Muscle of back (tissue), 11 donors: Measurements from ENCODE around the gene LPCAT1. TPM values are rescaled to one million over a fixed set of nuclear protein-coding genes. Genes with fewer than 3 reads are reported as not detected.
"Not testable (repeated sequence)": the region's sequence is repeated elsewhere in the genome, so short reads cannot be mapped to it uniquely, and the experiment has no call there.

Experiments
- DNase-seq, 3 donors: peaks; one replicate each; pipeline versions ENCODE4 v3.0.0 to v3.0.0-alpha.2; 2013
- polyA plus RNA-seq, 10 donors: library from polyadenylated mRNA; unstranded; fragments of 120-200 nt; gene quantifications; one replicate each; pipeline ENCODE4 v1.2.1, GENCODE V29; 2013; ENCODE audit not compliant: insufficient read length in 10 of 10

LPCAT1 gene
- polyA plus RNA-seq, 10 donors, result 28.8 to 50.9 (median 31.4) TPM

DNA sequence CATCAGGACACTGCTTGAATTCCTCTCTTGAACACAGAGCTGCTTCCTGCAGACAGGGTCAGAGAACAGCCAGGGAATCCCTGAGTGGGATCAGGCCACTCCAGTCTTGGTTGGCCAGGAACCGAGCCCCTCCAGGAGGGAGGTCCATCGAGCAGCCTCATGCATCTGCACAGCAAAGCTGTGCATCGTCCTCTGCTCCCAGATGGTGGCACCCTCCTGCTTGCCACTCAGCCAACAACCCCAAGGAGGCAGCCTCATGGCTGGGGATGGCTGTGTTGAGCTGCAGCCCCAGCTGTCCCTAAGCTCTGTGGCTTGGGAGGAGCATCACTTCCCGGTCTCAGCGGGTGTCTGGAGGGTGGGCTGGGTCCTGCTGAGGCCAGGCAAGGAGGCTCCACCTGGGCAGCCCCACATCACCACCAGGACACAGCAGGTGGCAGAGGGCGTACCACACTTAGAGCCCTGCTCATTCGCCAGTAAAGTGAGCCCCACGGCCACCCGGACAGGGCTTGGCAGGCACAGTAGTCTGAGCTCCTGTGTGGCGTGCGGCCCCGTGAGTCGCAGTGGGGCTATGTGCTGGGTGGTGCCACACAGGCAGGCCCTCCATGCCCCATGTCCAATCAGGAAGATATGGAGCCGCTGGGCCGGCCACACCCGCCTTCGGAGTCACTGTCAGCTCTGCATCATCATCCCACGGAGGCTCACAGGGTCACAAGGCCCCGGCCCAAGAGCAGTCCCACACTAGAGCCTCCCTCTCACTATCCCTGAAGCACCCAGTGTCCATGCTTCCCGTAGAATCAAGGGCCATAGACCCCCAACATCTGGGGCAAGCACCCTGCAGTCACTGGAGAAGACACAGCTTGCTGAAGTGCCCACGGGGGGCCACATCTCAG lies 11.9 kb downstream of the LPCAT1 start:
- DNase-seq, result no peak

- DNase-seq, result no peak
These were observed 12.7 kb downstream of the LPCAT1 start for GRCh38 chr5:1511048-1511447.

DNA sequence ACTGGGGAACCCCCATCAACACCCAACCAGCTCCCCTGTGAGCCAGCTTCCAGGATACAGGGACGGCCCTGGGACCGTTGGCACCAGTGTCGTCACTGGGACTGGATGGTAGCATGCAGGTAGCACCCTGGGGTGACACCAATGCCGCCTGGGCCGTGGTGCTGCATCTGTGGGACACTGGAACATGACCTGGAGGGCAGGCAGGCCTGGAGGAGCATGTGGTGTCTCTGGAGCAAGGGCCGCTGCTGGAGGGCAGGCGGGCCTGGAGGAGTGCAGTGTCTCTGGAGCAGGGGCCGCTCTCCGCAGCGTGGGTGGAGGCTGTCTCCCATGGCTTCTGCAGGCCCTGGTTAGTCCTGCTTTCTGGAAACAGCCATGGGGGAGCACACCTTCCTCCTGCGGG lies 13.1 kb downstream of the LPCAT1 start:
- no peak for DNase-seq

- no peak for DNase-seq
These were observed 13.6 kb downstream of the LPCAT1 start for GRCh38 chr5:1510151-1510561.

DNA sequence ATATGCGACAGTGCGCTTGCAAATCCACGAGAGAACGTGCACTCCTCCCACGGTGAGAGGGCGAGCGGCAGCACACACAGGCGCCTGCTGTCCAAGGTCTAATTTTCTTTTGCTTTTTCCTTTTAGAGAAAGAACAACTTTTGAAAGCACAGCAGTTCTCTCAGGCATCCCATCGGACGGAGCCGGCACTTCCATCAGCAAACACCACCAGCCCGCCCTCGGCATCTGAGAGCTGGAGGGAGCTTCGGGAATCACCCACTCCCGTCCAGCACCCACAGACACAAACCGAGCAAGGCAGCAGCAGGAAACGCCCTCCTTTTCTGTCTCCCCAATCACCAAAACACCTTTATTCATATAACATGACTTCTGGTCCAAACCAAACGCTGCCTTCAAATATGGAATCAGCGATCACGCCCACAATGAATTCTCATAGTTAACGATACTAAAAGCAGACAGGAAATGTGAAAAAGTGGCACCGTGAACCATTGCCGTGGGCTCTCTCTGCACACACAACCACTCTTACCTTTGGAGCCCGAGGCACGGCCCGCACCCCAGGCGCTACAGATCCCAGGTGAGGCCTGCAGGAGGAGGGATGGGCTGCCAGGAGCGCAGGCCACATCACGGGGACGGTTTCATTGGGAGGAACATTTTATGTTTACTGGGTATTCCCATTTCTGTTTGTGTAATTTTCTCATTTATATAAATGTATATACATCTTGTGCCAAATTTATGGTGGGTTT lies 14.2 kb downstream of the LPCAT1 start:
- no peak for DNase-seq

DNA sequence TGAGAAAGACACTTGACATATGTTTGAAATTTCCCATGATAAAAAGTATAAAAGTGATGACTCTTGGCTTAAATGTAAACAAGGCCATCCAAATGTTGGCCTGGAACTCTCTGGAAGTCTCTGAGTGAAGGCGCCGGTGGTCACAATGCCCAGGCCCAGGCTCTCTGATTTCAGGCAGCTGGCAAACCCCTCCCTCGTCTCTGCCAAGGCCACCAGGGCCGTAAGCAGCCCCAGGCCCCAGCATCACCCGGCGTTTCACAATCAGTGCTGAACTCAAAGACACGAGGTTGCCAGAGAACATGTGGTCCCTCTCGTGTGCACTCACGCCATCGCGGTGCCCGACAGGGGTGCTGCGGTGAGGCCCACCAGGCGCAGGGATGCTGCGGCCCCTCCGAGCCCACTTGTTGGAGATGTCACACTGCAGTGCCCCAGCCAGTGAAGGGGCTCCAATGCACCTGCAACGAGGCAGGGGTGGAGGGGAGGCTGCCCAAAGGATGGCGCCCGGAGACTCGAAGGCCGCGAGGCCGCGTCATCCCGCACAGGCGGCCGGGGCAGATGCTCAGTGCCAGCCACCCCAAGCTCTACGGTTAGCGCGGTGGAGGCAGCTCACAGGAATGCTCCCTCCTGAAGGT lies 15.0 kb downstream of the LPCAT1 start:
- no peak for DNase-seq

DNA sequence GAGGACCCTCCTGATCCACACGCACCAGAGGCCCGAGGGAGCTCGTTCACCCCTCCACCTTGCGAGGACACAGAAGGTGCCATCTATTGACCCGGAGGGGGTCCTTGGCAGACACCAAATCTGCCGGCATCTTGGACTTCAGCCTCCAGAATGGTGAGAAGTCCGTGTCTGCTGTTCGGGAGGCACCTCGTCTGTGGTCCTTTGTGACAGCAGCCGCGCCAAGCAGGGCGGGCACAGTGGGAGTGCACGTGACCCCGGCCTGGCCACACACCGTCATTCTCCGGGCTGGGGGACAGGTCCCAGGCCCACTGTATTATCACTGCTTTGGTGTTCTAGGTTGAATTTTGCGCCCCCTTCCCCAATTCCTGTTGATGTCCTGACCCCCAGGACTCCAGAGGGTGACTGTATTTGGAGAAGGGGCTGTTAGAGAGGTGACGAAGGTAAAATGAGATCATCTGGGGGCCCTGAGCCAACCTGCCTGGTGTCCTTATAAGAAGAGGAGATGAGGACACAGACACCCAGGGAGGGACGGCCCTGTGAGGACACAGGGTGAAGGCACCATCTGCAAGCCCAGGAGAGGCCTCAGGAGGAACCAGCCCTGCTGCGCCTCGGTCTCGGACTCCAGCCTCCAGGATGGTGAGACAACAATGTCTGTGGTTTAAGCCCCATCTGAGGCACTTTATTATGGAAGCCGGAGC lies 15.7 kb downstream of the LPCAT1 start:
- no peak for DNase-seq

DNA sequence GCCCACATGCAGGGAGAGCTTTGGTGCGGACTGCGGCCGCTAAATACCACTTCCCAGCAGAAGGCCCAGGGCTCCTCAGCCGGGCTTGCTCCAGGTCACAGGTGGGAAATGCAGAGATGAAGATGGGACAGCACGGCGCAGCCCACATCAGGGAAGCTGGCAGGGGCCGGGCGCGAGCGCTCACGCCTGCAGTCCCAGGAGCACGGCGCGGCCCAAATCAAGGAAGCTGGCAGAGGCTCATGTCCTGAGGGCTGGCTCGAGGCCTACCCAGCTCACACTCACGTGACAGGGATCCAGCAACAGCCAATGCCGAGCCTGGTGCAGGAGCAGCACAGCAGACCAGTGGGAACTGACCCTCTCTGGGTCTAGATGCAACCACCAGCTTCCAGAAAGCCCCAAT lies 16.3 kb downstream of the LPCAT1 start:
- no peak for DNase-seq

- no peak for DNase-seq
These were observed 16.8 kb downstream of the LPCAT1 start for GRCh38 chr5:1507014-1507375.

- no peak for DNase-seq
These were observed 17.3 kb downstream of the LPCAT1 start for GRCh38 chr5:1506242-1507013.

DNA sequence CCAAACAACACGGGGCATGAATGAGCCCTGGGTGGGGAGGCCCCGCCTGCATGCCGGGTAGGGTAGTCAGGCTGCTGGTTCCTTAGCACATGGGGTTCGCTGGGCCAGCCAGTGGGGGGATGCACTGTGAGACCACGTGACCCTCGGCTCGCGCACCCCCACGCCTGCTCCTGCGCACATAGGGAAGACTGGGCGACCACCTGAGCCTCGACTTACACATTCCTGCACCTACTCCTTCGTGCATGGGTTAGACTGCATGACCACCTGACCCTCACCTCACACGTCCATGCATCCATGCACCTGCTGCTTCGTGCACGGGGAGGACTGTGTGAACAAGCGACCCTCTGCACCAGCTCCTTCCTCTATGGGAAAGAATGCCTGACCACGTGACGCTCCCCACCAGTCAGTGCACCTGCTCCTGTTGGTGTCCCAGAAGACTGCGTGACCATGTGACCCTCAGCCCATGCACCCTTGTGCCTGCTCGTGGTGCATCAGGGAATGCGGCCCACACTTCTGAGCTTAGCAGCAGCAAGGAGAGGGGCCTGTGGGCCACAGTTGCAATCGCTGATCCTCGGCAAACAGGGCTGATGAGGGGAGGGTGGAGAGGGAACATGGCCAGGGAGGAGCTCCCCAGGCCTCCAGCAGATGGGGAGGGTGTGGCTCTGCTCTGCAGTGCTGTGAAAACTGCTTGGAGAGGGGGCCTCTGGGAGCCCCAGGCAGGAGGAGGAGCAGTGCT lies 18.1 kb downstream of the LPCAT1 start:
- DNase-seq, result peak in 2 of 3 donors; percentile 48 to 84

DNA sequence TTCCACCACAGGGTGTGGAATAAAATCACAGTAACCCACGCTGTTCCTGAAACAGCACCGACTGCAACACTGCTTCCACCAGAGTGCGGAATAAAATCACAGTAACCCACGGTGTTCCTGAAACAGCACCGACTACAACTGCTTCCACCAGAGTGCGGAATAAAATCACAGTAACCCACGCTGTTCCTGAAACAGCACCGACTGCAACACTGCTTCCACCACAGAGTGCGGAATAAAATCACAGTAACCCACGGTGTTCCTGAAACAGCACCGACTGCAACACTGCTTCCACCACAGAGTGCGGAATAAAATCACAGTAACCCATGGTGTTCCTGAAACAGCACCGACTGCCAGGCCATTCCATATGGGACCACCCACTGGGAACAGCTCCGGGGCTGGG lies 18.7 kb downstream of the LPCAT1 start:
- not testable (repeated sequence) for DNase-seq

DNA sequence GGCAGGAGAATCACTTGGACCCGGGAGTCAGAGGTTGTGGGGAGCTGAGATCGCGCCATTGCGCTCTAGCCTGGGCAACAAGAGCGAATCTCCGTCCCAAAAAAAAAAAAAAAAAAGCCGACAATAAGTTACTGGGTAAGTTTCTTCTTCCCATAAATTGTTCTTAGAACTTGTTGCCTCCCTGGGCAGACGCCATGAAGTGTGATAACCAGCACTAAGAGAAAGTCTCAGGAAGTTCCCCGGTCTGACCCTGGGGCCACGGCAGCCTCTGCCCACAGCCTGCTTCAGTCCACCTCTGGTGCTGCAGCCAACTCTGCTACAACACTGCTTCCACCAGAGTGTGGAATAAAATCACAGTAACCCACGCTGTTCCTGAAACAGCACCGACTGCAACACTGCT lies 19.1 kb downstream of the LPCAT1 start:
- DNase-seq, result no peak

- no peak for DNase-seq
These were observed 19.6 kb downstream of the LPCAT1 start for GRCh38 chr5:1504069-1504595.

DNA sequence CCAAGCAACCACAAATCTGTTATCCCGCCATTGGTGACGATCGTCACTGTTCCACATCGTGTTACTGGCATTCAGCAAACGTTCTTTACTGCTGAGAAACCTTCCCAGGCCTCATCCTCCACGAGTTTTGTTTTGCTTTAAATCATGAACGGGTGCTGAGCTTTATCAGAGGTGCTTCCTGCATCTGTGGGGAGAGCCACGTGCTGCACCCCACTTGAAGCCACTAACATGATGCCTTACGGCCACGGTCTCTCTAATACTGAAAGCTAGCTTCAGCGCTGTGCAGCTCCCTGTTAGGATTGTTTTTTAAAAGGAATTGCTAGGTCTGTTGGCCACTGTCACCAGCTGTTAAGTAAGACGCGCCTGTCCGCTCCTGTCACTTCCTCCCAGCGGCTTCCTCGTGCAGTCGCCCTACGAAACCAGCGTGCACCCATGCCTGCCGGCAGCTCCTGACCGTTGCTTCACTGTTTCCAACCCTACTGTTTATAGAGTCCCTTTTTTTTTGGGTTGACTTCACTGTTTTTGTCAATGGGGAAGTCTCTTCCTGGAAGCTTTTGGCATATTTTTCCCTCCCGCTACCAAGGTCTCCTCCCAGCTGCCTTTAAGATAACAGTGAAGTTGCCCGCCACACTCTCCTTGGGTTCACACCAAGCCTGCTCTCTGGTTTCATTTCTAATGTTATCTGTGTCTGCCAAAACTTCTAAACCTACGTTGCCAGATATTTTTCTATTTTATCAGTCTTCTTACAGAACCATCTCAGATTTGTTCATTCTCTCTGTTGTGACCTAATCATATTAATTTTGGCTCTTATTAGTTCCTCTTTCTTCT lies 20.3 kb downstream of the LPCAT1 start:
- DNase-seq, result peak in 2 of 3 donors; percentile 31 to 55

DNA sequence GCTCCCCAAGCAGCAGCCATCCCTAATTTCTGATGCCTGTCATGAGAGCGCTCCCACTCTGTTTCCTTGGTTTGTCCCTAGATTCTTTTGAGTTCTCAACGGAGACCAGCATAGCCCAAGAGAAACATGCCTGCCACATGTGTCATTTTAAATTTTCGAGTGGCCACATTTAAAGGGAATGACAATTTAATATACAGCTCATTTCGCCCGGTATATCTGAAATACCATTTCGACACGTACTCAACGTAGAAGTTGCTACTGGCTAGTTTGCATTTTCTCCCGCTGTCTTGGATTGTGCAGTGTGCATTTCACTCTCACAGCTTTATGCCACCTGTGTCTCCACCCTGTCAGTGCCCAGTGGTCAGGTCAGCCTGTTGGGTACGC lies 21.0 kb downstream of the LPCAT1 start:
- DNase-seq, result no peak

DNA sequence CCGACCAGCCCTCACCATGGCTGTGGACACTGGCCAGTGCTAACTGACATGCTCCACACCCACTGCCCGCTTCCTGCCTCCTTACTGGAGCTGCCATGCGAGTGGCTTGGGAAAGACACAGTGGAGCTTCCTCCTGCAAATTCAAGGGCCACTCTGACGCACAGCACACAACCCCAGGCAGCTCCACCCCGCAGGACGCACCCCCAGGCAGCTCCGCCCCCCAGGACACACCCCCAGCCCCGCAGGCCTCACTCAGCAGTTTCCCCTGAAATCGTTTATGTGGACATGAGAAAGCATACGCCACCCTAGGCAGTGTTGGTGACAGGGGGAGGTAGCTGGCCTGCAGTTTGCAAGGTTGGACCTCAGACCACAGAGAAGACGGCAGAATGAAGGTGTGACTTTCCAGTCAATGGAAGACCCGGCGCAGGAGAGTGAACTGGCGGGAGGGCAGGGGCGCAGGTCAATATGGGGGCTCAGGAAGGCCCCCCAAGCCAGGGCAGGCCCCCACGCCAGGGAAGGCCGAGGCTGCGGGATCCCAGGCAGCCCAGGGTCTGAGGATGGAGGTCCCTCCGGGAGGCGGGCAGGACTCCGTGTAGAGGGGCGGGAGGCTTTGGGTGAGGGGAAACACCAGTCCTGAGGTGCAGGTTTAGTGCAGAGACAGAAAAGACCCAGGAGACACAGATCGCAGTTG lies 21.6 kb downstream of the LPCAT1 start:
- DNase-seq, result peak in 1 of 3 donors; percentile 51

- no peak for DNase-seq
These were observed 22.3 kb downstream of the LPCAT1 start for GRCh38 chr5:1501372-1502045.
